ENCODE data around the gene ALKBH8. TPM values are rescaled to one million over a fixed set of nuclear protein-coding genes. Genes with fewer than 3 reads are reported as not detected.

ALKBH8 gene
- total RNA-seq (2014; rRNA removed; shearing (Covaris generic)) = 3.8 and 6.2 TPM in 2 replicates

GRCh38 chr11:107565219-107565937, at the start of gene ALKBH8:
Gene ALKBH8 (minus strand): TSS chr11:107565735. CDS start chr11:107560893, 4,842 bp downstream.
- H3K4me3 ChIP-seq = peak within 1 kb of the TSS; percentile 58
- DNase-seq (ENCODE audit: low read depth in 1 of 2, low spot score in 2 of 2) = peak; percentile 52 to 63
- H3K9me3 ChIP-seq (replicated peaks) = no peaks in the 10 kb centered on the region
- no peaks in the 10 kb centered on the region for H3K27me3 ChIP-seq (replicated peaks)
- H3K27ac ChIP-seq = peak within 1 kb of the TSS; percentile 67
- H3K36me3 ChIP-seq = no peaks in the 10 kb centered on the region
- H3K4me1 ChIP-seq (replicated peaks) = peaks cover 31% of the 10 kb centered on the region

- no peaks in the 10 kb centered on the region for H3K27me3 ChIP-seq (replicated peaks)
- H3K36me3 ChIP-seq = no peaks in the 10 kb centered on the region
- no peak for DNase-seq (ENCODE audit: low read depth in 1 of 2, low spot score in 2 of 2)
- H3K9me3 ChIP-seq (replicated peaks) = no peaks in the 10 kb centered on the region
- H3K4me1 ChIP-seq (replicated peaks) = no peaks in the 10 kb centered on the region
- no peak overlapping the region for H3K4me3 ChIP-seq
- H3K27ac ChIP-seq = no peak overlapping the region
Measured at GRCh38 chr11:107612445-107612844, 46.9 kb upstream of the ALKBH8 start.

DNA sequence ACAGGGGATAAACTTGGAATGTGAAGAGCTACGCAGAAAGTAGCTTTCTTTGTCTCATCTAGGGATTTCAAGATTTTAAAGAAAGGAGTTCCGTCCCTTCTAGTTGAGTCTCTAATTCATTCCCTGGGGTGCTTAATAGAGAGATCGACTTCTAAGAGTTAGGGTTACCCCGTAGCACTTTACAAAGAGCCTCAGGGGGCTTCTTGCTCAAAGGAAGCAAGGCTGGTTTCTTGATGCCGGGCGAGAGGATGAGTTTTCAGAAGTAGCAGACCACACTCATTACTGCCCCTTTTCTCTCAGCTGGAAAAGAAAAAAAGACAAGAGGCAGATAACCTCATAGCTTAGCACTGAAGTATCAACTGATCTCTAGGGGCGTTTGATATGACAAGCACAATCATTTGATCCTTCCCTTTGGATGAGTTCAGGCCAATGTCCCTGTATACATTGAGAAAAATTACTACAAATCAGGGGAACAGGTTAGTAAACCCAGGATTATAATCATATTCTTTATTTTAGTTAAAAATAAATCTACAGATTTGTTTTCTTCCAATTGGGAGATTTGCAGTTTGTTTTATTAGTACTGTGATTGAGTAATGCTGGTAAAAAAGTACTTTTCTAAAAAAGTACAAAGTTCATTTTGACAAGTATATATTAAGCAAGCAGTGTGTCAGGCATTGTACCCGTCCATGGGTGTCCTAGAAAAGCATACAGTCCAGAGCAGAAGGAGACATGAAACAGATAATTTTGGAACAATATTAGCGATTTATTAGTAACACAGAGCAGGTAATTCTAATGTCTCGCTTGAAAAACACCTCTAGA, 44.1 kb upstream of the ALKBH8 start:
- no peaks in the 10 kb centered on the region for H3K4me1 ChIP-seq (replicated peaks)
- no peak overlapping the region for H3K4me3 ChIP-seq
- H3K27me3 ChIP-seq (replicated peaks) = no peaks in the 10 kb centered on the region
- H3K27ac ChIP-seq = no peak overlapping the region
- no peaks in the 10 kb centered on the region for H3K9me3 ChIP-seq (replicated peaks)
- no peak for DNase-seq (ENCODE audit: low read depth in 1 of 2, low spot score in 2 of 2)
- no peaks in the 10 kb centered on the region for H3K36me3 ChIP-seq

DNA sequence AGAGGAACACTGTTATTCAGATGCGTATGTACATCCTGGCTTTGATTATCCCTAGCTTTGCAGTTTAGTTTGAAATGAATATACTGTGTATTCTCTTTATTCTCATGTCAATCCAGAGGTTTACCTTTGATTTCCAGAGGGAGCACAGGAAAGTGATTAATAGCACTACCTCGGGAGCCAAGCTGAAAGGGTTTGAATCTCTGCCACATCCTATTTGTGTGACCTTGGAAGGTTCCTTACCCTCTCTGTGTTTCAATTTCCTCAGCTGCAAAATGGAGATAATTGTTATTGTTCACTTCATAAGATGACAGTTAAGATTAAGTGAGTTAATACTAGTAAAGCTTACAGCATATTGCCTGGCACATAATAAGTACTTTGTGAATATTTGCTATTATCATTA, 43.3 kb upstream of the ALKBH8 start:
- Histone ChIP-seq H3K4me1 (replicated peaks) (no peaks in the 10 kb centered on the region), H3K9me3 (replicated peaks) (no peaks in the 10 kb centered on the region), H3K4me3 (no peak overlapping the region), H3K27me3 (replicated peaks) (no peaks in the 10 kb centered on the region), H3K36me3 (no peaks in the 10 kb centered on the region), H3K27ac (no peak overlapping the region)
- DNase-seq (ENCODE audit: low read depth in 1 of 2, low spot score in 2 of 2) = no peak

DNA sequence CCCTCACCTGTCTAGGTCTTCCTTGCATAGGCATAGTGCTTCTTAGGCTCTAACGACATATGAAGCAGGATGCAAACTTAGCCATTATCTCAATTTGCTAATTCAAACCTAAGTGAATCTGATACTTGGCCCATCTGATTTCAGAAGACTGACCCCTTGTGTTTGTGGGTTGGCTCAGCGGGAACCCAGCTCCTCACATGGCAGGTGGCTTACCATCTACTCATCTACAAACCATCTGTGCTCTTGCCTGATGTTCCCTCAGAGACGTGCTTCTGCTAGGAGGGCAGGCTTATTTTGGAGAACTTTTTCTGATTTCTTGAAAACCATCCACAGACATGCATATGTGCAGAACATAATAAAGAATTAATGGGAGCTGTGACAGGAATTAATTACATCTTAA, 40.6 kb upstream of the ALKBH8 start:
- no peaks in the 10 kb centered on the region for H3K4me1 ChIP-seq (replicated peaks)
- no peaks in the 10 kb centered on the region for H3K9me3 ChIP-seq (replicated peaks)
- H3K27ac ChIP-seq = no peak overlapping the region
- no peak for DNase-seq (ENCODE audit: low read depth in 1 of 2, low spot score in 2 of 2)
- no peaks in the 10 kb centered on the region for H3K27me3 ChIP-seq (replicated peaks)
- no peak overlapping the region for H3K4me3 ChIP-seq
- H3K36me3 ChIP-seq = no peaks in the 10 kb centered on the region

DNA sequence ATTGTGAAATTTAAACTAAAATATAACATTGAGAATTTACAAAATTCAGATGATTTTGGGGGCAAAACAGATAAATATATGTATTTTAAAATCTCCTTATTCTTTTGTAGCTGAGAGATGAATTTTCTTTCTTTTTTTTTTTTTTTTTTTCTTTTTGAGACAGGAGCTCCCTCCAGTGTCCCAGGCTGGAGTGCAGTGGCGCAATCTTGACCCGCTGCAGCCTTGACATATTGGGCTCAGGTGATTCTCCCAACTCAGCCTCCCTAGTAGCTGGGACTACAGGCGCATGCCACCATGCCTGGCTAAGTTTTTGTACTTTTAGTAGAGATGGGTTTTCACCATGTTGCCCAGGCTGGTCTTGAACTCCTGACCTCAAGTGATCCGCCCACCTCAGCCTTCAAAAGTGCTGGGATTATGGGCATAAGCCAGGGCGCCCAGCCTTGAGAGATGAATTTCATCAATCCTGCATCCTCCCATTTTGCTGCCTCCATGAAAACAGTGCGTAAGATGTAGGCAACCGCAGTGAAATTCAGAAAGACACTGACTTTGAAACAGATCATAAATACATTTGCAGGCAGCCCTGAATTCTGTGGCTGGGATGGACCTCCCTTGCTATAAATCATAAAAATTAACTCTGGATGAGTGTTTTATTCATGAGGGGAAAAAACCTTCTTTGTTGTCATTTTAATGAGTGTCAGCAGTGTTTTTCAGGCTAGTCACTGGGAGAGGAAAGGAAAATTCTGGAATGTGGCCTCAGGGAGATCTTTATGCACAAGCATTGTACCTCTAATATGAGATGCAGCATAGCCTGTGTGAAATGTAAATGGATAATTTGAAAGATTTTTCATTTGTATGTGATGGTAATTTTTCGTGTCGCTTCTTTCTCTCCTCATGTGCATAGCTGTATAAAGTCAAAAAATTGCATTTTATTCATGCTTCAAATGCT, 39.8 kb upstream of the ALKBH8 start:
- no peaks in the 10 kb centered on the region for H3K4me1 ChIP-seq (replicated peaks)
- no peak for DNase-seq (ENCODE audit: low read depth in 1 of 2, low spot score in 2 of 2)
- no peak overlapping the region for H3K27ac ChIP-seq
- no peaks in the 10 kb centered on the region for H3K27me3 ChIP-seq (replicated peaks)
- no peaks in the 10 kb centered on the region for H3K36me3 ChIP-seq
- H3K9me3 ChIP-seq (replicated peaks) = no peaks in the 10 kb centered on the region
- no peak overlapping the region for H3K4me3 ChIP-seq

DNA sequence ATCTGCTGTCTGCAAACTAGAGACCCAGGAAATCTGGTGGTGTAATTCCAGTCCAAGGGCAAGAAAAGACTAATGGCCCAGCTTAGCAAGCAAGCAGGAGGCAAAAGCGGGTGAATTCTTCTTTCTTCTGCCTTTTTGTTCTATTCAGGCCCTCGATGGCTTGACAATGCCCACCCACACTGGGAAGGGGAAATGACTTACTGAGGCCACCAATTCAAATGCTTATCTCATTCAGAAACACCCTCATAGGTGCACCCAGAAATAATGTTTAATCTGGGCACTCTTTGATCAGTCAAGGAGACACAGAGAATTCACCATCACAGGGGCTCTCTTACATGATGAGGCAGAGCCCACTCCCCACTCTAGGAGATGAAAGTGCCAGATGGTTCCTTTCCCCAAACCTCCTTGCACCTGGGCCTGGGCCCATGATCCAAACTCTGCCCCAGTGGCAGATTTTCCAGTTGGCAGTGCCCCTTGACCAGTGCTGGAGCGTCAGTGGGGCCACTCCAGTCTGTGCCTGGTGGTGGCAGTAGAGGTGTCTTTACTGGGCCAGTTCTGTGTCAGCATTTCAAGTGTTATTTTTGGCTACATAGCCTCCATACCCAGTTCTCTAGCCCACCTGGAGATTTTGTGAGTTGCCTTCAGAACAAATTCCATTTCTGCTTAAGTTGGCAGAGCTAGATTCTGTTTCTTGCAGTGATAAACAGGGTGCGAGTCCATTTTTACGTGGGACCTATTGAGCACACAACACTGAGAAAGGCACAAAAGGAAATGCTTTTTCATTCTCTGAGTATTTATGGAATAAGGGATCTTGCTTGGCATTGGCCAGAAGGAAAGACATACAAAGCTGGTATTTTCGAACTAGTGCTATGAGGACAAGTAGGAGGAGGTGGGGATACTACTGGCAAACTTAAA, 32.9 kb upstream of the ALKBH8 start:
- Histone ChIP-seq H3K4me1 (replicated peaks) (no peaks in the 10 kb centered on the region), H3K27me3 (replicated peaks) (no peaks in the 10 kb centered on the region), H3K9me3 (replicated peaks) (no peaks in the 10 kb centered on the region), H3K27ac (no peak overlapping the region), H3K4me3 (no peak overlapping the region), H3K36me3 (no peaks in the 10 kb centered on the region)
- no peak for DNase-seq (ENCODE audit: low read depth in 1 of 2, low spot score in 2 of 2)

DNA sequence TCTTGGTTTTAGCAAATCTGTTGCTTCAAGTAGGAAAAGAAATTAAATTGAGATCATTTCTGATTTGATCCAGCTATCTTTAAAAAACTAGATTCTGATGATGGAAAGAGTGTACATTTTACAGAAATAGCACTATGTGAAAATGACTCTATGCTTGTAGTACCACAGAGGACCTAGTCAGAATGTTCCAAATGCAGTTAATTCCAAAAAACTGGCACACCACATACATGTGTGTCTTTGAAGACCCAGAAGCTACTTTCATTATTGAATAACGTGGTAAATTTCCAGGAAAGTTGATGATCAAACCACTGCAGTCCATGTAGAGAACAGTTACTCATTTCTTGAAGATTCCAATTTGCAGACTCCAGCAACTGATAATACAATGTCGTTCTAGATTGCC, 29.2 kb upstream of the ALKBH8 start:
- no peak overlapping the region for H3K4me3 ChIP-seq
- H3K27me3 ChIP-seq (replicated peaks) = peaks cover 4% of the 10 kb centered on the region; the same call in 1 of the 2 replicates
- H3K36me3 ChIP-seq = no peaks in the 10 kb centered on the region
- no peak for DNase-seq (ENCODE audit: low read depth in 1 of 2, low spot score in 2 of 2)
- no peaks in the 10 kb centered on the region; the same call in 1 of the 2 replicates for H3K4me1 ChIP-seq (replicated peaks)
- H3K9me3 ChIP-seq (replicated peaks) = no peaks in the 10 kb centered on the region
- no peak overlapping the region for H3K27ac ChIP-seq

DNA sequence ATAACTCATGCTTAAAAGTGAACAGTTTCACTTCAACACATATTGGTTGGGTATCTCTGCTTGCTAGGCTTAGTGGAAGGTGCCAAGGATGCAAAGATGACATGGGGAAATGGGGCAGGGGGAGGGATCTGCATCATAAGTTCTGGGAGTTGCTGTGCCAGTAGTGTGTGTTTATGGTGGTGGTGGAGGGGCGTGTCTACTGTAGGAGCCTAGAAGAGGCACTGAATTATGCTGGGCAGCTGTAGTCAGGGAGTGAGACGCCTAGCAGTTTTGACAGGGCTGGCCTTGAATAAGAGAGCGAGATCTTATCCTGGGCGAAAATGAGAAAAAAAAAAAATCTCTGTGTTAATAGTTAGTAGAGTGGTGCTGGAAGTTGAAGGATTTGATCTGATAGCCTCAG, 28.4 kb upstream of the ALKBH8 start:
- Histone ChIP-seq H3K27me3 (replicated peaks) (peaks cover 4% of the 10 kb centered on the region; the same call in 1 of the 2 replicates), H3K27ac (no peak overlapping the region), H3K4me3 (no peak overlapping the region), H3K9me3 (replicated peaks) (no peaks in the 10 kb centered on the region), H3K36me3 (no peaks in the 10 kb centered on the region), H3K4me1 (replicated peaks) (no peaks in the 10 kb centered on the region; the same call in 1 of the 2 replicates)
- no peak for DNase-seq (ENCODE audit: low read depth in 1 of 2, low spot score in 2 of 2)

- Histone ChIP-seq H3K9me3 (replicated peaks) (no peaks in the 10 kb centered on the region), H3K4me3 (no peak overlapping the region), H3K27me3 (replicated peaks) (peaks cover 4% of the 10 kb centered on the region; the same call in 1 of the 2 replicates), H3K36me3 (no peaks in the 10 kb centered on the region), H3K27ac (no peak overlapping the region), H3K4me1 (replicated peaks) (peaks cover under 1% of the 10 kb centered on the region)
- no peak for DNase-seq (ENCODE audit: low read depth in 1 of 2, low spot score in 2 of 2)
Measured at GRCh38 chr11:107592813-107593212, 27.3 kb upstream of the ALKBH8 start.

DNA sequence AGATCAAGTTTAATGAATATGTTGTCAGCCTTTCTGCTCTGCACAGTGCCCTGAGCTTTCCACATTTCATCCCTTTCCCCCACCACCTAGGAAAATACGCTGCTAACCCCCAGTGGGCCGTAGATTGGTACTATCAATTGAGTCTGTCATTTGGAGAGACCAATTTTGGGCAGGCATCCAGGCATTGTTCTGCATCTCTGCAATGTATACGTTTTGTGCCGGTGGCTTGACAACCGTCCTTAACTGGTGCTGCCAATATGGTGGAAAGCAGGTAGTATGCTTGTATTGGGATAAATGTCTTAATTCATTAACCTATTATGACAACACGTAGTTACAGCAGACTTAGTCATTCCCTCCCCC, 26.7 kb upstream of the ALKBH8 start:
- H3K4me3 ChIP-seq = no peak overlapping the region
- peaks cover 4% of the 10 kb centered on the region; the same call in 1 of the 2 replicates for H3K27me3 ChIP-seq (replicated peaks)
- no peak overlapping the region for H3K27ac ChIP-seq
- no peak for DNase-seq (ENCODE audit: low read depth in 1 of 2, low spot score in 2 of 2)
- no peaks in the 10 kb centered on the region for H3K36me3 ChIP-seq
- H3K4me1 ChIP-seq (replicated peaks) = peaks cover 6% of the 10 kb centered on the region
- no peaks in the 10 kb centered on the region for H3K9me3 ChIP-seq (replicated peaks)

DNA sequence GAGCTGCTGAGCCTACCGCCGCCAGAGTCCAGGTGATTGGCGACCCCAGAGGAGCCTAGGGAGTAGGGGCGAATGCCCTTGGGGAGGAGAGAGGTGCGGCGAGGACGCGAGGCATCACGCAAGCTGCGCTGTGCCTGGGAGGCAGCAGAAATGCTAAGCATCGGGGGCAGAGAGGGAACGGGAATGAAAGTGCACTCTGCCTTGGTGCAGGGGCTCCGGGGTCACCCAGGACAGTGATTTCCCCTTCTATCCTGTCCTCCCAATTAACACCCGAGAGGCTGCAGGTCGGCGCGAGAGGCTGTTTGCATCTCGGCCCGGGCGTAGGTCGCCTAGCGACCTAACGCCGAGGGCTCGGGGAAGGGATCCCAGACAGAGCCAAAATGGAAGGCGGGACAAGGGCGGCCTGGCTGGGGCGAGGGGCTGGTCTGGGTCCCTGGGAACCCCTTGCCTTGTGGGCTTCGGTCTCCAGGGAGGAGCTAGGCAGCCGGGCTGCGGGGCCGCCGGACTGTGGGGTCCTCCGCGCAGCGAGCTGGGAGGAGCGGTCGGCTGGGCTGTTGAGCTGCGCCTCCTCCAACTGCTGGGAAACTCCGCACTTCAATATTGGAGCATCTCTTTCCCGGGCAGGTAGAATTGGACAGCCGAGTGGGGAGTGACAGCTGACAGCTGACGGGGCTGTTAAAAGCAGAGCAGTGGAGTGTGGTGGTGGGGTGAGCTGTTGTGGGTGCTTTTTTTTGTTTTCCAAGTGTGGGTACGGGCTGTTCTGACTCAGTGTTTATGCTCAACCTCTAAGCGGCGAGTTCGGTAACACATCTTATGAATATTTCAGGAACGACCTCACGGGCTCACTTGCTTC, 26.1 kb upstream of the ALKBH8 start:
- H3K9me3 ChIP-seq (replicated peaks) = no peaks in the 10 kb centered on the region
- H3K4me3 ChIP-seq = peak overlapping the region; percentile 42
- H3K27me3 ChIP-seq (replicated peaks) = peaks cover 4% of the 10 kb centered on the region; the same call in 1 of the 2 replicates
- peaks cover 7% of the 10 kb centered on the region for H3K4me1 ChIP-seq (replicated peaks)
- H3K36me3 ChIP-seq = no peaks in the 10 kb centered on the region
- peak in 1 of 2 experiments; percentile 4 for DNase-seq (ENCODE audit: low read depth in 1 of 2, low spot score in 2 of 2)
- no peak overlapping the region for H3K27ac ChIP-seq
